GM18951 (cell line): ENCODE measurements around the gene NKIRAS1.
"Not testable (repeated sequence)": the region's sequence is repeated elsewhere in the genome, so short reads cannot be mapped to it uniquely, and the experiment has no call there.

Experiments
- POLR2A ChIP-seq: IDR thresholded peaks from 4 replicates; pipeline ENCODE4 v1.6.1; 2011; ENCODE audit warnings: mild to moderate bottlenecking; ENCODE audit not compliant: insufficient read length, insufficient read depth; ENCODE audit errors: extremely low read depth
- in situ Hi-C: fragments of 300-500 bp; cut with MboI; formaldehyde crosslinking; loops from one replicate; pipeline ENCODE4 v1.12.0; 2022; ENCODE audit warnings: low sequenced_read_pairs, mixed read lengths, inconsistent platforms; ENCODE audit not compliant: unreplicated experiment

Gene NKIRAS1

GRCh38 chr3:23928524-23928923 is 11.7 kb upstream of the NKIRAS1 start:
- no peak for TF ChIP-seq POLR2A
- in situ Hi-C loops: no loop called here

GRCh38 chr3:23926736-23927135 is 9.9 kb upstream of the NKIRAS1 start:
- in situ Hi-C loops: no loop called here
- no peak for TF ChIP-seq POLR2A

- in situ Hi-C loops: no loop called here
- TF ChIP-seq POLR2A: no peak
Measured at GRCh38 chr3:23926246-23926645, 9.5 kb upstream of the NKIRAS1 start.

DNA sequence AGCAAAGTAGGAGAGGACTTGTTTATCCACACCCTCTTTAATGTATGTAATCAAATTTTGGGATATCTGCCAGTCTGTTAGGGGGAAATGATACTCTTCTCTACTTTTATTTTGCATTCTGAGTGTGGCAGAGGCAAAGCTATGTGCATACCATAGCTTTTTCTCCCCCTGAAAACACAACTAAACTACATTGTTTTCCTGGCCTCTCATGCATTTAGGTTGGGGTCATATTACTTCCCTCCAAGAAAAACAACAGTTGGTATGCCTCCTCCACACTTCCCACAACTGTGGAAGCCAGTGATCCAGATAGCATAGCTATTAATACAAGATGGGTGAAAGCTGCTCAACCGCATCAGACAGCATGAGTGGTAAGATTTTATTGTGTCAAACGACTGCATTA is 7.0 kb upstream of the NKIRAS1 start:
- no peak for TF ChIP-seq POLR2A
- in situ Hi-C loops: no loop called here

DNA sequence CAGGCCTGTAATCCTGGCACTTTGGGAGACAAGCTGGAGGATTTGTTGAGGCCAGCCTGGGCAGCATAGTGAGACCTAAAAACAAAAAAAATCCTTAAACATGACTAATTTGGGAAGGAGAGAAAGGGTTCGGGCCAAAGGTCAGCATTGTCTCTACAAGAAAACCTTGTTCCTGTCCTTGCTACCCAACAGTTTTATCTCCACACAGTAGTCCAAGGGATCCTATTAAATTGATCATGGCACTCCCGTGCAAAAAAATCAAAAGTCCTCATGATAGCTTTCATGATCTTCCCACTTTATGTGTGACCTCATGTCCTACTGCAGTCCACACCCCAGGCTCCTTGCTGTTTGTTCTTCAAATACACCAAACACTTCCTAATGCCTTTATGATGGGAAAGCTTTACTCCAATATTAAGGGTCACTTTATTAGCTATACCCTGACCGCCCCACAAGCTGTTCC is 4.3 kb upstream of the NKIRAS1 start:
- peak; percentile 9 for TF ChIP-seq POLR2A
- in situ Hi-C loops: no loop called here

DNA sequence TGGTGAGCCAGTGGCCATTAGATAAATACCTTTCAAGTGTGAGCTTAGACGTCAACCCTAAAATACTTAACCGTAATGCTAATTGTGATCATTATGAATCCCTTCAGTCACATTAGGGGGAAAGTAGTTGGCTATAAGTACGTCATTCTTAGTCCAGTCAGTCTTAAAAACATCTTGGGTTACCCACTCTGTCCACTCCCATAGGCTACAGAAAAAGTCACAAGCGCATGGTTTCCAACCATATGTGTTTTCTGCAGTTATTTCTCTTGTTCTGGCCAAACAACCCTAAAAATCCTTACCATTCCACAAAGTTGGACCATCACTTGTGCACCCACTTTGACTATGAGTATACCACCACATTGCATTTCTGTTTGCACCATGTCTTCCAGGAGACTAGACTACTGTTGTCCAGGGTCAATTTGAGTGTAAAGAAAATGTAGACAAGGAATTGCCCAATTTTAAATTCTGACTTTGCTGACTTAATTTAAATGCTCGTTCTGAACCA is 3.4 kb upstream of the NKIRAS1 start:
- in situ Hi-C loops: no loop called here
- no peak for TF ChIP-seq POLR2A

- TF ChIP-seq POLR2A: no peak
- in situ Hi-C loops: no loop called here
Measured at GRCh38 chr3:23919628-23920027, 2.8 kb upstream of the NKIRAS1 start.

- in situ Hi-C loops: not testable (repeated sequence)
Measured at GRCh38 chr3:23918331-23918730, 1.5 kb upstream of the NKIRAS1 start.

- in situ Hi-C loops: not testable (repeated sequence)
Measured at GRCh38 chr3:23917679-23918303, 1.0 kb upstream of the NKIRAS1 start.

DNA sequence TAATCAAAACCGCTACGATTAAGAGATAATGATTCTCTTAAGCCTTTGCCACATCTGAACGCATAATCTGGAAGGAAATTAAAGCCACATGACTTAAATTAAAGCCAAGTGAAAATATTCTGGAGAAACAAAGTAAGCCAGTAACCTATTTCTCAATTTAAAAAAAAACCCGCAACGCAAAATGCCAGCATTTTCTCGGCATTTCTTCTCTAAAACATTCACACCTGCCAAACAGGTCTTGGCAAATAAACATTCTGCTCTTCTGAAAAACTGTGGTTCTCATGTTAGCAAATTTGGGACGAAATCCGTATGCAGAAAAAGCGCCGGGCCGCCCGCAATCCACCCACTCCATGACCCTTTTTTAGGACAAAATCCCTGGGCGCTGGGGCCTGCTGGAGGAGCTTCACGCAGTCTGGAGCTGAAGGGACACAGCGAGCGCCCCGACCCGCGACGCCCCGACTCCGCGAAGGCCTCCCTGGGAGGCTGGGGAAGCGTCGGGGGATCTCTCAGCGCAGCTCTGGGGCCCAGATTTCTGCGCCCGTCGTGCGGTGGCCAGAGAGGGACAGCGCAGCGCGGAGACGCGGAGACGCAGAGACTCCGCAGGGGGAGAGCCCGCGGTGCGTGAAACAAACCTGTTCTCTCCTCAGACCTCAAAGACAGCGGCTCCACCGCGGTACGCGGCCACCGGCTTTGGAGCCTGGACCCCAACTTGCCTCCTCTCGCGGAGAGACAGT is 471 bp downstream of the NKIRAS1 start:
- TF ChIP-seq POLR2A: no peak
- in situ Hi-C loops: no loop called here

- TF ChIP-seq POLR2A: no peak
- in situ Hi-C loops: no loop called here
Measured at GRCh38 chr3:23915537-23916108, 1.2 kb downstream of the NKIRAS1 start.

DNA sequence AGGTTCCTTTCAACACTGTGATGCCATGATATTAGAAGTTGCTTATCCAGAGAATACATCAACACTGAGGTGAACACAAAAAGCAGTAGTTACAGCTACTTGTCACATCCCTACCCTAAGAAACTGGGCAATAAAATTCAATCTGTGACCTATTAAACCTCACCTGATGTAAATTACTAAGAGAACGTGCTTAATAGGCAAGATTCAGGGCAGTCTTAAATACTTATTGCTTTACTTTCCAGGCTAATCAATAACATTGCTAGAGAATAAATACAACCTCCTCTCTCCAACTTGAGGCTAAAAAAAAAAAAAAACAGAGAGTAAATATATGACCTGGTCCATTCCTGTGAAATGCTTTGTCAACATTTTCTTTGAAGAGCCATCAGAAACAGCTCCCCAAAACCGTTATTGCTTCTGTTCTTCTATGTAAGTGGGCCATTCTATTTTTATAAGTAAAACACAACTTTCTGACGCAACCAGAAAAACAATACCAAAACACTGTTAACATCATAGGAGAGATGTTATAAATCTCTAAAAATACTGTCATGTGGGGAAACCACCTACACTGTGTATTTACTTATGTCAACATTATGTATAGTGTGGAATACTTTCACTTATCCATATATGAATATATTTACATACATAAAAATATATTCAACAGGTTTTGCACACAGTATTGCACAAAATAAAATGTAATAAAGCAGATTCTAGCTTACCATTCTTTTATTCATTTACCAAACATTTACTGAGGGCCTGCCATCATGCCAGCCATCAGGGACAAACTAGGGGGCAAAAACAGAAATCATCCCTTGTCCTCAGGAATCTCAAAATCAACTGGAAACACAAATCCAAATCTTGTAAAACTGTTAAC is 2.7 kb downstream of the NKIRAS1 start:
- in situ Hi-C loops: no loop called here
- TF ChIP-seq POLR2A: no peak

- in situ Hi-C loops: no loop called here
- no peak for TF ChIP-seq POLR2A
Measured at GRCh38 chr3:23913182-23913581, 3.6 kb downstream of the NKIRAS1 start.

GRCh38 chr3:23912335-23912734 is 4.5 kb downstream of the NKIRAS1 start:
- in situ Hi-C loops: not testable (repeated sequence)
